Dermis microvascular lymphatic vessel endothelial cell (primary cell): ENCODE data around the gene TEK. TPM values are rescaled to one million over a fixed set of nuclear protein-coding genes. Genes with fewer than 3 reads are reported as not detected.
A peak's percentile ranks its signal among the peaks of the same experiment; 100 is the strongest.
"Not testable (repeated sequence)": the region's sequence is repeated elsewhere in the genome, so short reads cannot be mapped to it uniquely, and the experiment has no call there.

ENCODE experiments used
- DNase-seq, 2 donors: peaks; one replicate each; pipeline versions ENCODE4 v3.0.0 to v3.0.0-alpha.2; 2010; ENCODE audit warnings: low read depth in 2 of 2
- total RNA-seq: library from RNA; depleted of rRNA; stranded (reverse); fragments of >200 nt; gene quantifications from 2 replicates; pipeline ENCODE4 v1.2.1, GENCODE V29; 2014

TEK gene
- 147 and 167 TPM in 2 replicates for total RNA-seq

DNA sequence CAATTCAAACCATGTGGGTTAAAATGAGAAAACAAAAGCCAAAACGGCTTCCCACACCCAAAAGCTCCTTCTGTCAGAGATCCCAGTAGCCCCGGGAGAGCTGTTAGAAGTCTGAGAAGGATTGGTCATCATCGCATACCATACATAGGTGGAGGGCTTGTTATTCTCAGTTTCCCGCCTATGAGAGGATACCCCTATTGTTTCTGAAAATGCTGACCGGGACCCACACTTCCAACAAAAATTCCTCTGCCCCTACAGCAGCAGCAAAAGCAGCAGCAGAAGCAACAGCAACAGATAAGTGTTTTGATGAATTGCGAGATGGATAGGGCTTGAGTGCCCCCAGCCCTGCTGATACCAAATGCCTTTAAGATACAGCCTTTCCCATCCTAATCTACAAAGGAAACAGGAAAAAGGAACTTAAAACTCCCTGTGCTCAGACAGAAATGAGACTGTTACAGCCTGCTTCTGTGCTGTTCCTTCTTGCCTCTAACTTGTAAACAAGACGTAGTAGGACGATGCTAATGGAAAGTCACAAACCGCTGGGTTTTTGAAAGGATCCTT lies at the start of gene TEK:
TEK (plus strand) TSS at position 245 of the 561 bp plus-strand sequence. CDS start 366 bp downstream, outside the sequence.
- peak in 1 of 2 donors; percentile 81 for DNase-seq

- peak in 1 of 2 donors; percentile 74 for DNase-seq
These were observed 49.6 kb upstream of the TEK start for GRCh38 chr9:27059412-27059811.

GRCh38 chr9:27059907-27060306 lies 49.1 kb upstream of the TEK start:
- DNase-seq = peak; percentile 62 to 93

DNA sequence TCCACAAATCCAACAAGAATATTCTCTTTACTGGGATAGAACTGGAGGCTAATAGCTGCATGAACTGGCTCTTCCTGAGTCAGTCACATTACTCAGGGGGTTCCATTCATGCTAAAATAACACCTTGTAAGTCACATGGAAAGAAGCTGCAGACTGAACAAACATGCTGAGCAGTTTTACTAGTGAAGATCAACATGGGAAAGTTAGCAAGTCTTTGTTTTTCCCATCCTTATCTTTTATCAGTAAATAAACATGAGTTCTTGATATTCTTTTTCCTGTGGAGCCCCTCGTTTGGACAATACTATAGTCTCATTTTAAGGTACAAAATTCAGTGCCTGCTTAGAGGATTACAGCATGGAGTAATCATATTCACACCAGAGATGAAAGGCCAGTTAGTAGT lies 43.7 kb upstream of the TEK start:
- DNase-seq = peak in 1 of 2 donors; percentile 88

DNA sequence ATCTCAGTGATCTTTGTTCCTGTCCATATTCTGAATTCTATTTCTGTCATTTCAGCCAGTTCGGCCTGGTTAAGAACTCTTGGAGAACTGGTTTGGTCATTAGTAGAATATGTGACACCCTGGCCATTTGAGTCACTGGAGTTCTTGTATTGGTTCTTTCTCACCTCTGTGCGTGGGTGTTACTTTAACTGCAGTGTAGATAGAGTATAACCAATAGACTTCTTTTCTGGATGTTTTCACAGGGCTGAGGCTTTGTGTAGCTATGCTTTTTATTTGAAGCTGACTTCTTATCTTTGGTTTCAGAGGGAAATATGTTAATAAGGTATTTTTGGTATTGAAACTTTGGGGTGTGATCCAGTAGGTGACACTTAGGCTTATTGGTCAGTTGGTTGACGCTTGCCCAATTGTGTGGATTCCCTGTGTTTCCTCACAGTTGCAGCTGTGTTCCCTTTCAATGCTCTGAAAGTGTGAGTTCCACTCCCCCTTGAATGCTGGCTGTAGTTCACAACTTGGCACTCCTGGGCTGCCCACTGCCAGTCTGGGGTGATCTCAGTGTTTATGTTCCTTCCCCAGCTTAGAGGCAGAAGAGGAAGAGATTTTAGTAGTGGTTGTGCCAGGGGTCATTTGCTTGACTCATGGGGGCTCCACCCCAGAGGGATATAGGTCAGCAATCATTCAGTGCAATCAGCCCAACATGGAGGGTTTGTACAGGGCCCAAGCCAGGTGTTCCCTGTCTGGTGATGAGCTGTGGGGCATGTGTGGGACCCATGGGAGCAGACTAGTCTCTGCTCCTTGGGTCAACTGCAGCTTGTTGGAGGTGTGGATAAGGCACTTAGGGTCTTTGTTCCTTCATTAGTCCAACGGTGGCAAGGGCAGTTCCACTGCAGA lies 34.9 kb upstream of the TEK start:
- DNase-seq = no peak

GRCh38 chr9:27078685-27079084 lies 30.3 kb upstream of the TEK start:
- DNase-seq = peak; percentile 27 to 91

DNA sequence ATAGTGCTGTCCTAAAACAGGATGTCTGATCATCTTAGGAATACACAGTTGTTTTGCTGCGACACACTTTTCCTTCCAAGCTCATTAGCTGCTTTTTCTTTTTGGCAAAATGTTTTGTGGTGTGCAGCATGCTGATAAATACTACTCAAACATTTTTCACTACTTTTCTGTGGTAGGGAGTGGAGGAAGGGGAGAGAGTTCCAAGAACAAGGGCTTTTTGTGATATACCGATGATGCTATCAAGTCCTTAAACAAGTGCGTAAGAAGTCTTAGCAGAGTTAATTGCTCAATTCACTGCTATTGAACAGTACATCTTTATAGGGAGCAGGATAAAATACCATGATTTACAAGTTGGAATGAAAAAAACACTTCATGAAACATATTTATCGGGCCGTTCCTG lies 23.6 kb upstream of the TEK start:
- no peak for DNase-seq

- DNase-seq = no peak
These were observed 22.0 kb upstream of the TEK start for GRCh38 chr9:27086818-27087680.

GRCh38 chr9:27088981-27089380 lies 20.0 kb upstream of the TEK start:
- DNase-seq = peak; percentile 13 to 16

- no peak for DNase-seq
These were observed 19.3 kb upstream of the TEK start for GRCh38 chr9:27089706-27090105.

DNA sequence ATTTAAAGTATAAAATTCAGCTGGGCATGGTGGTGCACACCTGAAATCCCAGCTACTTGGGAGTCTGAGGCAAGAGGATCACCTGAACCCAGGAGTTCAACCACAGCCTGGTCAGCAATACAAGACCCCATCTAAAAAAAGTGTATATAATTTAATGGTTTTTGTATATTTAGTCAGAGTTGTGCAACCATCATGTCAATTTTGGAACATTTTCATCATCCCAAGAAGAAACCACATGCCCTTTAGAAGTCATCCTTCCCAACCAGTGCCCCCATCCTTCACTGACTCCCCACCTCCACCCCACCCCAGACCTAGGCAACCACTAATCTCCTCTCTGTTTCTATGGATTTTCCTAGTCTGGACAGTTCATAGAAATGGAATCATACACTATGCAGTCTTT lies 18.8 kb upstream of the TEK start:
- no peak for DNase-seq

- no peak for DNase-seq
These were observed 18.3 kb upstream of the TEK start for GRCh38 chr9:27090711-27091110.

DNA sequence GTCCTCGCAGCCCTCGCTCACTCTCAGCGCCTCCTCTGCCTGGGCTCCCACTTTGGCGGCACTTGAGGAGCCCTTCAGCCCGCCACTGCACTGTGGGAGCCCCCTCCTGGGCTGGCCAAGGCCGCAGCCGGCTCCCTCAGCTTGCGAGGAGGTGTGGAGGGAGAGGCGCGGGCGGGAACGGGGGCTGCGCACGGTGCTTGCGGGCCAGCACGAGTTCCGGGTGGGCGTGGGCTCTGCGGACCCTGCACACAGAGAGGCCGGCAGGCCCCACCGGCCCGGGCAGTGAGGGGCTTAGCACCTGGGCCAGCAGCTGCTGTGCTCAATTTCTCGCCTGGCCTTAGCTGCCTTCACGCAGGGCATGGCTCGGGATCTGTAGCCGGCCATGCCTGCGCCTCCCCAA lies 16.5 kb upstream of the TEK start:
- DNase-seq = not testable (repeated sequence)

DNA sequence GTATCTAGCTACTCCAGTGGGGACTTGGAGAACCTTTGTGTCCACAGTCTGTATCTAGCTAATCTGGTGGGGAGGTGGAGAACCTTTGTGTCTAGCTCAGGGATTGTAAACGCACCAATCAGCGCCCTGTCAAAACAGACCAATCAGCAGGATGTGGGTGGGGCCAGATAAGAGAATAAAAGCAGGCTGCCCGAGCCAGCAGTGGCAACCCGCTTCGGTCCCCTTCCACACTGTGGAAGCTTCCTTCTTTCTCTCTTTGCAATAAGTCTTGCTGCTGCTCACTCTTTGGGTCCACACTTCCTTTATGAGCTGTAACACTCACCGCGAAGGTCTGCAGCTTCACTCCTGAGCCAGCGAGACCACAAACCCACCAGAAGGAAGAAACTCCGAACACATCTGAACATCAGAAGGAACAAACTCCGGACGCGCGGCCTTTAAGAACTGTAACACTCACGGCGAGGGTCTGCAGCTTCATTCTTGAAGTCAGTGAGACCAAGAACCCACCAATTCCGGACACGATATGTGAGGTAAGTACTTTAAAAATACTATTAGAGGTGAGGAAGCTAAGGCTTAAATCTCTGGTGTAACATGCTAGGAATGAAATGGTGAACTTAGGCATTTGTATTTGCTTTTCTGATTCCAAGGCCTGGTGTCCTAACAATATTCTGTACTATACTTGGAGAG lies 15.5 kb upstream of the TEK start:
- not testable (repeated sequence) for DNase-seq

DNA sequence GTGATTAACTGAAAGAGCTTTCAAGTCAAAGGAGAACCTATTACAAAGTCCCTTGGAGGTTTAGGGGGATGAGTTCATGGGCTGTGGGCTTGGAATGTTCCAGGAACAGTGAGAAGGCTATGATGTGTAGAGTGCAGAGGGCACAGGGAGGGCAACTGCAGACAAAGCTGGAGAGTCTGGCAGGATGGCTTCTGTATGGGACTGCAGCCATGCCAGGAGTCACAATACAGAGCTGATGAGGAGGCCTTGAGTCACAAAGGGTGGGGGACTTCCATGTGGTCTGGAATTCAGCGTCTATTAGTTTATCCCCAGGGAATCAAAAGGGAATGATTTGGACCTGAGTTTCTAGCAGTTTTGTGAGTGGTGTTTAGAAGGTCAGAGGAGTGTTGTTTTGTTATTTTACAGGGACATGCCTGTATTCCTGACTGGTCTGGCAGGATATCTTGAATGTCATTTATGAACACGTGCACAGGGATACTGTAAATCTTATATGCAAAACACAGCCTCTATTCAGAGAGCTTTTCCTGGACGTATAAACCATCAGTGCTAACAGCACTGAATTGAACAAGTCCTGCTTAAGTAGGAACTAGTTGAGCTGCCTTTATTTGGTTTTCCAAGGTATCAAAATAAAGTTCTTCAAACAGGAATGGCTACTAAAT lies 14.3 kb upstream of the TEK start:
- peak in 1 of 2 donors; percentile 90 for DNase-seq

DNA sequence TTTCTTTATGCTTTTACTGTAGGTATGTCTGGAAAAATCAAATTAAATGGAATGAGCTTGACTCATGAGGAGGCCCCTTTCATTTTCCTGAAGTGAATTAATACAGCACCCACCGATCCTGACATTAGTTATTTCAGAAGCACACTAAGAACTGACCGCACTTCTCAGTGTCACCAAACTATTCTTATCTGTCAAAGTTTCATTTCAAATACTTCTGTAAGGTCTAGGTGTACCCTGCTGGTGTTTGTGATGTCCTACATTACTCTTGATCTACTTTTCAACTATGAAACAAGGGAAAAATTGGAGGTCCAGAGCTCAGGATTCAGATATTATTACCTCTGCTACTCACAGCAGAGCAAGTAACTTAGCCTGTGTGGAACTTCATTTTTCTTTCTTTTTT lies 1.8 kb upstream of the TEK start:
- DNase-seq = no peak

DNA sequence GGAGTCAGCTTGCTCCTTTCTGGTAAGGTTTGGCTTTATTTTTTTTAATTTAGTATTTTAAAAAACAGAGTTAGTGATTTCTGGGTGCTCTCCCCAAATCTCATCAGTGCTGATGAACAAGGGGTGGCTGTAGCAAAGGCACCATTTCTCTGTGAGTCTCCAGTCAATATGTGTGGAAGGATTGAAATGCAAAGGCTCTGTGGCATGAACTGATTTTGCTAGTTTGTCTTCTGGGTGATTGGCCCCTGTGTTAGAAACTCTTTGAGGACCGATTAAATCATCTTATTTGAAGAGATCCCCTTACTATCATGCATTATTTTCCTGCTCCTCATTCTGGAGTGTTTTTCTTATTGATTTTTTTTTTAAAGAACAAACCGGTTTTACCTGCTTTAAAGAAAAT lies 596 bp downstream of the TEK start:
- peak in 1 of 2 donors; percentile 51 for DNase-seq

DNA sequence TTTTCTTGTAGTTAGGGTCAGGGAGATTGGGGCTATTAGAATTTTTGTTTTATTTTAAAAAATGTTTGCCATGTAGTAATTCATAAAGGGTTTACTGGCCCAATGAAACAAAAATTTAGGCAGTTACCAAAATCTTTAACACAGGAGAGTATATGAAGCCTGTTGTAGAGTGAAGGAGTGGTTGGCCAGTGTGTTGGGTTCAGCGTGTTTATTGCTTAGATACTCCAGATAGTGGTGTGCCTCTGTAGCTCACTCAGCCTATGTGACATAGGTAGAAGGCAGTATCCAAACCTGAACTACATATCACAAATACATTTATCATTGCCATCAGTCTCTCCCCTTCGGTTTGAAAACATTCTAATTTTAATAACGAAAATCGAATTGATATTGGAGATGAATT lies 1.2 kb downstream of the TEK start:
- peak; percentile 50 to 76 for DNase-seq

DNA sequence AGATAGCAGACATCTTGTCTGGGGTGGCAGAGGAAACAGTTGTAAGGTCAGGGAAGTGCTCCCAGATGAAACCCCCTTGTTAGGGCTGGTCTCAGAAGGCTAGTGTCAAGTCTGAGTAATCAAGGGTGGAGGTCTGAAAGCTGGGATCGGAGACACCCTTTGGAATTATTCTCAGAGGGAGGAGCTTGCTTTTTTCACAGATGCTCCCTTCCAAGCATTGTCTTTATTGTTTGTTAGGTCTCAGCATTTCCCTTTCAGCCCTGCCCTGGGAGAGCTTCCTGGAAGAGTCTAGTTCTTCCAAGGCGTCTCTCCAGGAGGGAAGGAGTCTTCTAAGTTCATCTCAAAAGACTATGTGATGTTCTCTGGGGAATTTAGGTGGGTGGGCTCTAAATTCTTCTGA lies 3.2 kb downstream of the TEK start:
- DNase-seq = peak in 1 of 2 donors; percentile 39

- DNase-seq = peak; percentile 69 to 99
These were observed 8.6 kb downstream of the TEK start for GRCh38 chr9:27117489-27118135.
